ENCODE results near the gene NMNAT1. TPM values are rescaled to one million over a fixed set of nuclear protein-coding genes. Genes with fewer than 3 reads are reported as not detected.

Gene NMNAT1
- total RNA-seq, 1 experiment from 2014 or later, result 2.3 TPM

DNA sequence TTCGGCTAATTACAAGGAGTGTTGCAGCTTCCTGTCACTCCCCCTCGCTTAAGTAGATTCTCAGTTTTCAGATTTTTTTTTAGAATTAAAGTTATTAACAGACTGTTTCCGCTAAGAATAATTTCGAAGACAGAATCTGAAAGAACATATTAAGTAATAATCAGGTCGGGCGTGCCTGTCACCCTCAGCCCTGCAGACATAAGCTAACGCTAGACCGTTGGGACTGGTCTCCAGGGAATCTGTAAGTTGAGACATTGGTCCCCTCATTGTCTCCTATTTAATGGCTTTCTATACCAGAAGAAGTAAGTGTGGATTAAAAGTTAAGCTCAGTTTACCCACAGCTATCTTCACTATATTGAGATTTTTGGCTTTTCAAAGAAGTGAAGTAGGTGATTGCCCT lies 14.5 kb downstream of the NMNAT1 start (continued):
- TF ChIP-seq ELF4 (CRISPR knock-in tag; IDR thresholded peaks at IDR 0.05; ENCODE audit: low read depth), result no peak

DNA sequence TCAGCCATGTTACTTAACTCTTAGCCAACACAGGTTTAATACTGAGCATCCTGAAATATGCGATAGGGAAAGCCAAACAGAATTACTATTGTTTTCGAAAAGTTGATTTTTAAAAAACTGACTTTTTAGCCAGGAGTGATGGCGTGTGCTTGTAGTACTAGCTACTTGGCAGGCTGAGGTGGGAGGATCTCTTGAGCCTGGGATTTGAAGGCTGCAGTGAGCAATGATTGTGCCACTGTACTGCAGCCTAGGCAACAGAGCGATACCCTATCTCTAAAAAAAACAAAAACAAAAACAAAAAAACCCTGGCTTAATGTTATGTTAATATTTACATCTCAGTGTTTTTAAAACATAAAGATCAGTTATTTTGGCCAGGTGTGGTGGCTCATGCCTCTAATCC lies 16.7 kb downstream of the NMNAT1 start:
- TF ChIP-seq CBFB (CRISPR knock-in tag; IDR thresholded peaks at IDR 0.05; ENCODE audit: low read depth), result no peak
- no peak for TF ChIP-seq ZNF317 (CRISPR knock-in tag; IDR thresholded peaks at IDR 0.05; ENCODE audit: borderline replicate concordance, low read depth)
- TF ChIP-seq SMAD4 (CRISPR knock-in tag; IDR thresholded peaks at IDR 0.05), result no peak
- TF ChIP-seq NR1H2 (CRISPR knock-in tag; IDR thresholded peaks at IDR 0.05), result no peak
- TF ChIP-seq, protein P1, sequence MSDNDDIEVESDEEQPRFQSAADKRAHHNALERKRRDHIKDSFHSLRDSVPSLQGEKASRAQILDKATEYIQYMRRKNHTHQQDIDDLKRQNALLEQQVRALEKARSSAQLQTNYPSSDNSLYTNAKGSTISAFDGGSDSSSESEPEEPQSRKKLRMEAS (CRISPR knock-in tag; IDR thresholded peaks at IDR 0.05), result no peak
- TF ChIP-seq, protein P2, sequence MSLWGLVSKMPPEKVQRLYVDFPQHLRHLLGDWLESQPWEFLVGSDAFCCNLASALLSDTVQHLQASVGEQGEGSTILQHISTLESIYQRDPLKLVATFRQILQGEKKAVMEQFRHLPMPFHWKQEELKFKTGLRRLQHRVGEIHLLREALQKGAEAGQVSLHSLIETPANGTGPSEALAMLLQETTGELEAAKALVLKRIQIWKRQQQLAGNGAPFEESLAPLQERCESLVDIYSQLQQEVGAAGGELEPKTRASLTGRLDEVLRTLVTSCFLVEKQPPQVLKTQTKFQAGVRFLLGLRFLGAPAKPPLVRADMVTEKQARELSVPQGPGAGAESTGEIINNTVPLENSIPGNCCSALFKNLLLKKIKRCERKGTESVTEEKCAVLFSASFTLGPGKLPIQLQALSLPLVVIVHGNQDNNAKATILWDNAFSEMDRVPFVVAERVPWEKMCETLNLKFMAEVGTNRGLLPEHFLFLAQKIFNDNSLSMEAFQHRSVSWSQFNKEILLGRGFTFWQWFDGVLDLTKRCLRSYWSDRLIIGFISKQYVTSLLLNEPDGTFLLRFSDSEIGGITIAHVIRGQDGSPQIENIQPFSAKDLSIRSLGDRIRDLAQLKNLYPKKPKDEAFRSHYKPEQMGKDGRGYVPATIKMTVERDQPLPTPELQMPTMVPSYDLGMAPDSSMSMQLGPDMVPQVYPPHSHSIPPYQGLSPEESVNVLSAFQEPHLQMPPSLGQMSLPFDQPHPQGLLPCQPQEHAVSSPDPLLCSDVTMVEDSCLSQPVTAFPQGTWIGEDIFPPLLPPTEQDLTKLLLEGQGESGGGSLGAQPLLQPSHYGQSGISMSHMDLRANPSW (CRISPR knock-in tag; conservative IDR thresholded peaks at IDR 0.05; ENCODE audit: low read depth), result no peak
- no peak for TF ChIP-seq ZNF138 (CRISPR knock-in tag; conservative IDR thresholded peaks at IDR 0.05)
- TF ChIP-seq, protein P3, sequence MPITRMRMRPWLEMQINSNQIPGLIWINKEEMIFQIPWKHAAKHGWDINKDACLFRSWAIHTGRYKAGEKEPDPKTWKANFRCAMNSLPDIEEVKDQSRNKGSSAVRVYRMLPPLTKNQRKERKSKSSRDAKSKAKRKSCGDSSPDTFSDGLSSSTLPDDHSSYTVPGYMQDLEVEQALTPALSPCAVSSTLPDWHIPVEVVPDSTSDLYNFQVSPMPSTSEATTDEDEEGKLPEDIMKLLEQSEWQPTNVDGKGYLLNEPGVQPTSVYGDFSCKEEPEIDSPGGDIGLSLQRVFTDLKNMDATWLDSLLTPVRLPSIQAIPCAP (CRISPR knock-in tag; IDR thresholded peaks at IDR 0.05), result no peak
- TF ChIP-seq, protein P4, sequence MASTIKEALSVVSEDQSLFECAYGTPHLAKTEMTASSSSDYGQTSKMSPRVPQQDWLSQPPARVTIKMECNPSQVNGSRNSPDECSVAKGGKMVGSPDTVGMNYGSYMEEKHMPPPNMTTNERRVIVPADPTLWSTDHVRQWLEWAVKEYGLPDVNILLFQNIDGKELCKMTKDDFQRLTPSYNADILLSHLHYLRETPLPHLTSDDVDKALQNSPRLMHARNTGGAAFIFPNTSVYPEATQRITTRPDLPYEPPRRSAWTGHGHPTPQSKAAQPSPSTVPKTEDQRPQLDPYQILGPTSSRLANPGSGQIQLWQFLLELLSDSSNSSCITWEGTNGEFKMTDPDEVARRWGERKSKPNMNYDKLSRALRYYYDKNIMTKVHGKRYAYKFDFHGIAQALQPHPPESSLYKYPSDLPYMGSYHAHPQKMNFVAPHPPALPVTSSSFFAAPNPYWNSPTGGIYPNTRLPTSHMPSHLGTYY (CRISPR knock-in tag; IDR thresholded peaks at IDR 0.05), result no peak
- TF ChIP-seq, protein P5, sequence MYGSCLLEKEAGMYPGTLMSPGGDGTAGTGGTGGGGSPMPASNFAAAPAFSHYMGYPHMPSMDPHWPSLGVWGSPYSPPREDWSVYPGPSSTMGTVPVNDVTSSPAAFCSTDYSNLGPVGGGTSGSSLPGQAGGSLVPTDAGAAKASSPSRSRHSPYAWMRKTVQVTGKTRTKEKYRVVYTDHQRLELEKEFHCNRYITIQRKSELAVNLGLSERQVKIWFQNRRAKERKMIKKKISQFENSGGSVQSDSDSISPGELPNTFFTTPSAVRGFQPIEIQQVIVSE (CRISPR knock-in tag; IDR thresholded peaks at IDR 0.05; ENCODE audit: borderline replicate concordance), result no peak
- no peak for TF ChIP-seq RORB (CRISPR knock-in tag; IDR thresholded peaks at IDR 0.05)
- no peak for TF ChIP-seq FOXK1 (CRISPR knock-in tag; IDR thresholded peaks at IDR 0.05)
- no peak for TF ChIP-seq FOXP1 (CRISPR knock-in tag; IDR thresholded peaks at IDR 0.05; ENCODE audit: borderline replicate concordance)
- no peak for TF ChIP-seq CREM (CRISPR knock-in tag; IDR thresholded peaks at IDR 0.05)
- no peak for TF ChIP-seq TEAD1 (CRISPR knock-in tag; IDR thresholded peaks at IDR 0.05)
- TF ChIP-seq GRHL2 (CRISPR knock-in tag; IDR thresholded peaks at IDR 0.05; ENCODE audit: insufficient replicate concordance, severe bottlenecking), result no peak
- TF ChIP-seq ZNF219 (CRISPR knock-in tag; IDR thresholded peaks at IDR 0.05; ENCODE audit: borderline replicate concordance), result no peak
- TF ChIP-seq NFYB (CRISPR knock-in tag; conservative IDR thresholded peaks at IDR 0.05; ENCODE audit: low read depth), result no peak
- TF ChIP-seq, protein P6, sequence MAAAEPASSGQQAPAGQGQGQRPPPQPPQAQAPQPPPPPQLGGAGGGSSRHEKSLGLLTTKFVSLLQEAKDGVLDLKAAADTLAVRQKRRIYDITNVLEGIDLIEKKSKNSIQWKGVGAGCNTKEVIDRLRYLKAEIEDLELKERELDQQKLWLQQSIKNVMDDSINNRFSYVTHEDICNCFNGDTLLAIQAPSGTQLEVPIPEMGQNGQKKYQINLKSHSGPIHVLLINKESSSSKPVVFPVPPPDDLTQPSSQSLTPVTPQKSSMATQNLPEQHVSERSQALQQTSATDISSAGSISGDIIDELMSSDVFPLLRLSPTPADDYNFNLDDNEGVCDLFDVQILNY (CRISPR knock-in tag; IDR thresholded peaks at IDR 0.05), result no peak
- ChIA-PET POLR2A (interaction anchor here (1.0 kb wide), 1 partner anchor 9 kb away, joined by 3 read pairs; no protein-coding TSS in a partner anchor), CTCF (interaction anchor here (1.7 kb wide), 1 partner anchor 9 kb away, joined by 18 read pairs; no protein-coding TSS in a partner anchor)
- Mint-ChIP-seq H3K36me3 (no peaks in the 10 kb centered on the region), H3K4me3 (no peak overlapping the region), H3K9me3 (no peaks in the 10 kb centered on the region), H3K27me3 (ENCODE audit: low read depth) (no peaks in the 10 kb centered on the region), H3K27ac (no peak overlapping the region), H3K4me1 (peaks cover 10% of the 10 kb centered on the region)
- ATAC-seq (no peak), DNase-seq (ENCODE audit: low spot score) (no peak)

All from WTC11 (cell line).